Stimulated activated CD4-positive, alpha-beta T cell treated with anti-CD3 and anti-CD28 coated beads, Interleukin-1b, Interleukin-23, amount 100 ng/mL, for 4 hours (primary cell): ENCODE measurements around the gene EFNA2.
"Not testable (repeated sequence)": the region's sequence is repeated elsewhere in the genome, so short reads cannot be mapped to it uniquely, and the experiment has no call there.

Experiments
- DNase-seq, 2 donors: peaks; one replicate each; pipeline ENCODE4 v3.0.0-alpha.2; 2020; ENCODE audit warnings: low read depth in 2 of 2

Gene EFNA2

DNA sequence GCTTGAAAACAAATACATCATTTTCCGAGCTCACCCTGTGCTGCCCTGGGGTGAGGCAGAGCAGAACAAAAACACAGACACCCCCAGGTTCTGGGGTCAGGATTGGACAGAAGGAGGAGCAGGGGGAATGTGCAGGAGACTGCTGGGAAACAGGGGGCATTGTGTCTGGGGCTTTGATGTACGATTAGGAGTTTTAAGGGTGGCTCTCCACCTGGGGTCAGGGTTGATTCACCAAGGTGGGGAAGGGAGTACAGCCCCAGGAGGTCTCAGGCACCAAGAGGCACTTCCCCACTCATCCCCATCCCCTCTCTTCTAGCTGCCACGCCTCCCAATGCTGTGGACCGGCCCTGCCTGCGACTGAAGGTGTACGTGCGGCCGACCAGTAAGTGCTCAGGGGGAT is 12.6 kb downstream of the EFNA2 start:
- DNase-seq = no peak

DNA sequence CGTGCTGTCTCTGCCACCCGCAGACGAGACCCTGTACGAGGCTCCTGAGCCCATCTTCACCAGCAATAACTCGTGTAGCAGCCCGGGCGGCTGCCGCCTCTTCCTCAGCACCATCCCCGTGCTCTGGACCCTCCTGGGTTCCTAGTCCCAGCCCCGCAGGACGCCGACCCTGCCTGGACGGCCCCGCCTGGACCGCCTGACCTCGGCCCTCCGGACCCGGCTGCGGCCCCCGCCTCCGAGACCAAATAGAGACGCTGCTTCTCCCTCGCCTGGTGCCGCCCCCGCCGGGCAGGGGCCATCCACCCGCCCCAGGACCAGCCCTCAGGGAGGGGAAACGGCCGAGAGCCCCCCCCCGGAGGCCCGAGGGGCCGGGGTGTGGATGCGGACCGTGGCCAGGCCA is 14.1 kb downstream of the EFNA2 start:
- no peak for DNase-seq

DNA sequence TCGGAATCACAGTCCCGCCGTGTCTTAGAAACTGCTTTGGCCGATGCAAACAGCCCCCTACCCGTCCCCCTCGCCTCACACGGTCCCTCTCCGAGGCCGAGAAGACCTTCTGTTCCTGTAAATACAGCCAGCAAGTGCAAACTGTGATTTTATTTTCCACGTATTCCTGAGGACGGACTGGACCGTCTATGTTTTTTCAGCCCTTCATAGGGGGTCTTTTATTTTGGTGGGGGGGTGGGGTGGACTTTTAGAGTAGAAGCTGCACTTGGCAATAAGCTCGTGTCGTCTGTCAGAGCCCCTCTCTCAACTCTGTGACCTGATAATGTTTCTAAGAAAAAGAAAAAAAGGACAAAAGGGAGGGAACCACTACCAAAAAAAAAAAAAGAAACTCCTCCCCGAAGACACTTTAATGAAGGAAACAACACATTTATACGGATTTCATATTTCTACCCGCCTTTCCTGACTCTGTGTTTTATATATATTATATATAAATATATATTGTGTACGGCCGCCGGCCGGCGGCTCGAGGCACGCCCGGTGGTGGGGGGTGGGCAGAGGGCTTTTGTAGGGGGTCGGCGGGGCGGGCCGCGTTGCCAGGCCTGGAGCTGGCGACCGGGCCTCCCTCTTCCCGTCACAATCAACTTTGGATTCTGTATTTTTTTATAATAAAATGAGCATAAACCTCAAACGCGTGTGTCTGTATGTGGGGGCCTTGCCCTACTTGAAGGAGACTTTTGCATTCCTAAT is 15.2 kb downstream of the EFNA2 start:
- DNase-seq = no peak

DNA sequence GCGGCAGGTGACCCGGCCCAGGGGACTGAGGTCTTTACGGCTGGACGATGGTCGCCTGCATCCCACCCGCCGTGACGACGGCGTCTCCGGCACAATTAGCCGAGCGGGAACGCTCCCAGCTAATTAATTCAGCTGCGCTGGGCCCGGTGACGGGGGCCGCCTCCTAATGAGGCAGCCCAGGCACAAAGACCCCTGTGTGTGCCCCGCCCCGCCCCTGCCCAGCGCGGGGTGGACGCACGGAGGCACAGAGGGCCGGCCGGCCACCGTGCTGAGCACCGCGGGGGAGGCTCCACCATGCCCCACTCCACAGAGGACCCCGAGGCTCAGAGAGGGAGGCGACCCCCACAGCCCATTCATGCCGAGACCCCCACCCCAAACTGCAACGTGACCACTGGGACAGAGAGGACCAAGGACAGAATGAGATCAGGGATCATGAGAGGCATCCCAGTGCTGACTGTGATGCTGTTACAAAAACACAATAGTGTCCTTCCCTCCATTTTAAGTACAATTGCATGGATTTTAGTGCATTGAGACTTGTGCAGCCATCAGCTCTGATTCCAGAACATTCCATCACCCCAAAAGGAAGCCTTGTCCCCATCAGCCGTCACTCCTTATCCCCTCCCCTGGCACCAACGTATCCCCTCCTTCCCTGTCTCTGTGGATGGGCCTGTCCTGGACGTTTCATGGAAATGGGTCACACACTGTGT is 17.0 kb downstream of the EFNA2 start:
- no peak for DNase-seq

DNA sequence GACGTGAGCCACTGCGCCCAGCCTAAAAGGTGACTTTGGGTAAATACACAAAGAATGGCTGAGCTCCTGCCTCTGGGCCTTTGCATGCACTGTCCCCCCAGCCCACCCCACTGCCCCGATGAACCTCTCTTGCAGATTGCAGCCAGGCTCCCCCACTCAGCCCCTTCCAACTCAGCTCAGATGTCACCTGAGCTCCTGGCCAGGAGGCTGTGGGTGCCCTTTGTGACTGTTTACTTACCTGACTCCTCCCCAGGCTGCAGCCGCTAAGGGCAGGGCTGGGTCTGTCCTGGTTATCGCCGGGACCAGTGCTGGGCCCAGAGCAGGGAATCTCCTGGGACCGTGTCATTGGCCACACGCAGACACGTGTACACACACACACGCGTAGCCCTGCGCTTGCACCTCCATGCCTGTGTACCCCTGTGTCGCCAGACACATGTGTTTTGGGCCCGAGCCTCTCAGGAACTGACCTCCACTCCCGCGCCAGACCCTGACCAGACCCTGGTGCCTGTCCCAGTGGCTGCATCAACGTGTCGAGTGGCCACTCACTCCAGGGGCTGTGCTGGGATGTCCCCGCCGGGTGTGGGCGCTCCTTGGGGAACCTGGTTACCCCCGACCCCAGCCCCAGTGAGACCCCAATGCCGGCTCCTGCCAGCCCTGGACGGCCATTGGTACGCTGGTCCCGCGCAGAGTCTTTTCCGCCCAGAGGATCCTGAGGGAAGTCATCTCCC is 18.7 kb downstream of the EFNA2 start:
- no peak for DNase-seq

DNA sequence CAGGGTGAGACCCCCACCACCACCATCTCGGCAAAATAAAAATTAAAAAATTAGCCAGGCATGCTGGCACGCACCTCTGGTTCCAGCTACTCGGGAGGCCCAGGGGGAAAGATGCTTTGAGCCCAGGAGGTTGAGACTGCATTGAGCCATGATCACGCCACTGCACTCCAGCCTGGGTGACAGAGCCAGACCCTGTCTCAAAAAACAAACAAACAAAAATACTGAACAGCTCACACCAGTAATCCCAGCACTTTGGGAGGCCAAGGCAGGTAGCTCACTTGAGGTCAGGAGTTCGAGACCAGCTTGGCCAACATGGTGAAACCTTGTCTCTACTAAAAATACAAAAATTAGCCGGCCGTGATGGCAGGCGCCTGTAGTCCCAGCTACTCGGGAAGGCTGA is 19.7 kb downstream of the EFNA2 start:
- DNase-seq = not testable (repeated sequence)

DNA sequence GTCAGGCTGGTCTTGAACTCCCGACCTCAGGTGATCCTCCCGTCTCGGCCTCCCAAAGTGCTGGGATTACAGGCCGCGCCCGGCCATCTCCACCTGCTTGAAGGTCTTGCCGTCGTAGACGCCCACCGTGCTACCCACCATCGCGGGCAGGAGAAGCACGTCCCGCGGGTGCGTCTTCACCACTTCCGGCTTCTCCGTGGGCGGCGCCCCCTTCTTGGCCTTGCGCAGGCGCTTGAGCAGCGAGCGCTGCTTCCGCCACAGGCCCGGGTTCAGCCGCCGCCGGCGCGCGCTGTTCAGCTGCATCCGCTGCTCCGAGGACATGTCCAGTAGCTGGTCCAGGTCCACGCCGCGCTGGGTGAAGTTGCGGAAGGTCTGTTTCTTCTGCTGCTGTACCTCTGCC is 21.6 kb downstream of the EFNA2 start:
- no peak for DNase-seq

DNA sequence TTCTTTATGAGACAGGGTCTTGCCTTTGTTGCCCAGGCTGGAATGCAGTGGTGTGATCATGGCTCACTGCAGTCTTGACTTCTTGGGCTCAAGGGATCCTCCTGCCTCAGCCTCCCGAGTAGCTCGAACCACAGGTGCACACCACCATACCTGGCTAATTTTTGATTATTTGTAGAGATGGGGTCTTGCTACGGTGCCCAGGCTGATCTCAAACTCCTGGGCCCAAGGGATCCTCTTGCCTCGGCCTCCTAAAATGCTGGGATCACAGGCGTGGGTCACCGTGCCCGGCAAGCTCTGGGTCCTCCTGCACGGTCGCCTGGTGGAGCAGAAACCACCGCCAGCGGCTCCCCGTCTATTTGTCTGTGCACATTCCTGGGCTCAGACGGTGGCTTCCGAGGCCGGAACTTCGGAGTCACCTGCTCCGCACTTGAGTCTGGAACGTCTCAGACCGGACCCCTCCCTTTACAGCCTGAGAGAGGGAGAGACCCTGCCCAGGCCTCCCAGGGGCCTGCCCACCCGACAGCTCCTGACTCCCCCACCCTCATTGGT is 22.2 kb downstream of the EFNA2 start:
- DNase-seq = no peak

DNA sequence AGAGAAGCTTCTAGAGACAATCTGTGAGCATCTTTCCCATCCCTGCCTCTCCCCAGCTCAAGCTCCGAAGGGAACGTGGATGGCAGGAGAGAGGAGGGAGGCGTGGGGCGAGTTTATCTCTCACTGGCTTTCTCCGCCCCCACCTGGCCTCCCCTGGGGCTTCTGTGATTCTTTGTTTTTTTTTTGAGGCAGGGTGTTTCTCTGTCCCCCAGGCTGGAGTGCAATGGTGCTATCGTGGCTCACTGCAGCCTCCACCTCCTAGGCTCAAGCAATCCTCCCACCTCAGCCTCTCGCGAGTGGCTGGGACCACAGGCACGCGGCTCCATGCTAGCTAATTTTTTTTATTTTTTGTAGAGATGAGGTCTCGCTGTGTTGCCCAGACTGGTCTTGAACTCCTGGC is 23.0 kb downstream of the EFNA2 start:
- no peak for DNase-seq

DNA sequence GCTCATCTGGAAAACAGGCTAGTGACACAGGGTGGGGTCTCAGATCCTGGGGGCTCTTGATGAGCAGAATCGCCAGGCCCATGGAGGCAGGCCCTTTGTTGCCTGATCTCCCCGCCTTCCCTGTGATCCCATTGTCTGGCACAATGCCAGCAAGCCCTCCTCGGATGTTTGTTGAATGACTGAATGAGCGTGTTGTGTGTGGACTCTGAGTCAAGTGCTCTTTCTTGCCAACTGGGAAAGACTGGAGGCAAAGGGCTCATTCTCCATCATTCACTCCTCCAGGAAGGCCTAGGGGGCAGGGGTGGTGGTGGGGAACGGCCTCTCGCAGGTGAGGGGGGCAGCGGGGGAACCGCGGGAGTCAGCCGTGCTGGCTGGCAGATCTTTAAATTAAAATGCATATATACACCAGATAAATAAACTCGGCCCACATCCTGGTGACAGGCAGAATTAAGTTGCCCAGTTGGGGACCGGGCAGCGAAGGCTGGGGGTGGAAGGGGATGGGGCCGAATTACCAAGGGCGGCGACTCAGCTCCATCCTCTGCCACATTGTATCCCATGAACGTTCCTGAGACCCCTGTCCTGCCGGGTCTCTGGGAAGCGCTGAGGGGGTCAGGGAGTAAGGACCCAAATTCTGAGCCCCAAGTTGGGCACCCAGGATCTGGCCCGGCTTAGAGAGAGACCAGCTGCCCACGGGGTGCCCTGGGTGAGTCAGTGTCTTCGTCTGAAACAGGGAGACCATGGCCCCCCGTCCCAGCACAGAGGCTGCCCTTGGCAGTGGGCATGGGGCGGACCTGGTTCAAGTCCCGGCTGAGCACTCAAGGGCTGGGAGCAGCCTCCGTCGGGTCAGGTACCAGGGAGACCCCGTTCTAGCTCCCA is 24.5 kb downstream of the EFNA2 start:
- DNase-seq = no peak

DNA sequence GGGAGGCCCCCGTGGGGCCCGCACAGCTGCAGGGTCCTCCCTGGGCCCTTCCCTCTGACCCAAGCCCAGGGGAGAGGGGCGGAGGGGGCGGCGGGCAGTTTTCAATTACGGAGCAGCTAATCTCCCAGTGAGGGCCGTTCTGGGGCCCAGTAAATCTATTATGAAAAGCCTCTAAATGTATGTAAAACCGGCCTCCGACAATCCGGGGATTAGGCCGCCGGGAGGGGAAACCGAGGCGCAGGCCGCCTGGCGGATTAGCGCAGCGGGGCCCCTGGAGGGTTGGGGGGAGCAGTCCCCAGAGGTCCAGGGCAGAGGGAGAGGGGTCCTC is 25.1 kb downstream of the EFNA2 start:
- no peak for DNase-seq

DNA sequence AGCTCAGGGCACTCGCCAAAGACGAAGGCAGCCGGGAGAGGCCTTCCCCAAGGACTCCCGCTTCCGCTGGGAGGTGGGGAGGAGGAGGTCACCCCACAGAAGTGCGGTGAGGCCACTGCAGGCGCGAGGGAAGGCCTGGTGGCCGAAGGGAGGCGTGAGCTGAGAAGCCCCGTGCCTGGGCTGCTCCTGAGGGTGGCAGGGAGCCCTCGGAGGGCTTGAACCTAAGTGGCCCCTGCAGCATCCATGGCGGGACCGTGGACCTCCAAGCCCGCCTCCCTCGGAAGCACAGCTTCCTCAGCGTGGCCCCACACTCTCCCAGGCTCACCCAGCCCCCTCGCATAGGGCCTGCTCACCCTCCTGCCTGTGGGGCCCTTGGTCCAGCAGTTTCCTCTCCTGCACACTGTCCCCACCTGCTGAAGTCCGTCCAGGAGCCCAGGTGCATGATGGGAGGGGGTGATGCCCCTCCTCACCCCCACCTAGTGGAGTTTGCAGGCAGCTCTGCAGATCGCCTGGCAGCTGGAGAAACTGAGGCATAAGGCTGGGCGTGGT is 25.9 kb downstream of the EFNA2 start:
- no peak for DNase-seq

DNA sequence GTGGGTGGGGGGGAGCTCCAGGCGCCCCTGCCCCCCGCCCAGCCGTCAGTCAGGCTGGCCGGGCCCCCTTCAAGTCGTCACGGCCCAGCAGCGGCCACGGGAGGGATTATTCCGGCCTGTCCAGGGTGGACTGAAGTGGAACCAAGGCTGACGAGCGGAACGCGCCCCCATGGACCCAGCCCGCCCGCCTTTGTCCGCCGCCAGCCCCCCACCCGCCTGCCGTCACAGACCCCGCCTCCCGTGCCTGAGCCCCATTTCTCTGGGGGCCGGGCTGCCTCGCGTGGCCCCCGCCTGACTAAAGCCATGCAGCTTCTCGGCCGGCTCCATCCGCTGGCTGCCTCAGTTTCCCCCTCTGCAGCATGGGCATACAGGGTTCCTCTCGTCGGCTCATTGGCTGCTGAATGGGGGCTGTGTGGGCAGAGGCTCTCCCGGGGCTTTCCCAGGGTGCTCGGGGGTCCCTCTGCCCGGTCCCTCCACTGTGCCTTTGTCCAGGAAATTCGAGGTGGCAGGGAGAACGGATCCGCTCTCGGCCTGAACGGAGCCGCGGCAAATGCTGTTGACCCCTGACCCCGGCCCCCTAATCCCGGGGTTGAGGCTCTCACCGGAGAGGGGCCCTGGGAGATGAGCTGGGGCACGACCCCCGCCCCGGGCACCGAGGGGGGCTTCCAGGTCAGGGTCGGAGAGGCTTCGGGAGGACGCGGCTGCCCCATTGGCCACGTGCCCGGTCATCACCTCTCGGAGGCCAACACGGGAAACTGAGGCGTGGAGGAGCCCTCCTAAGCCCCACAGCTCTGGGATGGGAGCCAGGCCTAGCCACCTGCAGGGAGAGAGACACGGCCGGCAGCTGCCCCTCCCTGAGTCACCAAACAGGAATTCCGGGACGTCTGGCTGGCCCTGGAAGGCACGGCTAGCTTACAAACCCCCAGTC is 27.4 kb downstream of the EFNA2 start:
- DNase-seq = no peak

DNA sequence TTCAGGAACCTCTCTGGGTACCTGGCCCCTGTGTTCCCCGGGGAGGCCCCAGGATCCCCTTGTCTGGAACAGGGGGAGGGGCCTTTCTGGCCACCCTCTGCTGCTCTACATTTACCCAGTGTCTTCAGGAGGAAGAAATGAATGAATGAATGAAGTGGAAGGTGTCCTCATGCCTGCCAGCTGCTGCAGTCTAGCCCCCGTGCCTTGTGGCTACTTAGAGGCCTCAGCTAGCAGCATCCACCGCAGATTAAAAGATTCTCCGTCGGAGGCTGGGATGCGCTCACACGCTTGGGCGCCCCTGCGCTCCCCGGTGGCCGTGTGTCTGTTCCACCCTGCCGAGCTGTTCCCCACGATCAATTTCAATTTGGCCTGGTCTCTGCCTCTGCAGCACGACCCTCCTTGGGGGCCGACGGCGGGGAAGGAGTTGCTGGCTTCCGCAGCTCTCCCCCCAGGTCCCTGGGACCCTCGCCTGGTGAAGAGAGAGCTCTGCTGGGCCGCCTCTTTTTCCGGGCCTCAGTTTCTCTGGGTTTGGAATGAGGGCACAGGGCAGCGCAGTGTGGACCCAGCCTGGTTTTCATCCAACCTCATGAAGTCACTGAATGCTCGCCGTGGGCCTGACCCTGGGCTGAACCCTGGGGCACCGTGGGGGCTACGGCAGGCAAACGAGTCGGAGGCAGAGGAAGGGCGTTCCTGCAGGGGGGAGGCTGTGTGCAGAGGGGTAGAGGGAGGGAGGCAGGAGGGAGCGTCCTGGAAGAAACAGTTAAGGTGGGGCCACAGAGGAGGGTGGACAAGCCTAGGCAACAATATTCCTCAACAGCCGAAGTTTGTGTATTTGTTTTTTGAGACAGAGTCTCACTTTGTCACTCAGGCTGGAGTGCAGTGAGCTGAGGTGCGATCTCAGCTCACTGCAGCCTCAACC is 28.3 kb downstream of the EFNA2 start:
- DNase-seq = no peak

DNA sequence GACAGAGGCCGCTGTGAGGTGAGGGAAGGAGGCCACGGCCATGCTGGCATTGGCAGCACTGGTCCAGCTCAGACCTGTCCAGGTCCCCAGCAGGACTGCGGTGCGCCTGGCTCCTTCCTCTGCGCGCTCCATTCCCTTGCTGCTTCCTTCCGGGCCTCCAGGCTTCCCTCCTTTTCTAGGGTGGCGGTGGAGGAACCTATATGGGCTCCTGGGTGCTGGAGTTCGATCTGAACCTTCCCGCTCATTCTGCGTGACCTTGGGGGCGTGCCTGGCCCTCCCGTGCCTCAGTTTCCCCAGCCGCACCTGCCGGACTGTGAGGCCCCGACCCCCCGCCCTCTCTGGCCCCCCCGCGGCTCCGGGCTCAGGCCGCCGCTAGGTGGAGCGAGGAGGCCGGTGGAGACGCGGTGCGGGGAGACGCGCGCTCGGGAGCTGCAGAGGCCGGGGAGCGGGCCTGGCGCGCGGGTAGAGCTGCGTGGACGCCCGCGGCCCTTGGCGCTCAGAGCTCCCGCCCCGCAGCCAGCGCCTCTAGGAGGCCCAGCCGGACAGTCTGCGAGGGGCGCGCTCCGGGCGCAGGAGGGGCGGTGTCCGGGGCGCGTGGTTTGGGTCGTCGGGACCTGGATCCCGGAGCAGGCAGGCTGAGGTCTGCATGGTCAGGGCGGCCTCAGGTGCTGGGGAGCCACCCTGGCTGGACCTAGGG is 29.9 kb downstream of the EFNA2 start:
- DNase-seq = peak in 1 of 2 donors; percentile 29

DNA sequence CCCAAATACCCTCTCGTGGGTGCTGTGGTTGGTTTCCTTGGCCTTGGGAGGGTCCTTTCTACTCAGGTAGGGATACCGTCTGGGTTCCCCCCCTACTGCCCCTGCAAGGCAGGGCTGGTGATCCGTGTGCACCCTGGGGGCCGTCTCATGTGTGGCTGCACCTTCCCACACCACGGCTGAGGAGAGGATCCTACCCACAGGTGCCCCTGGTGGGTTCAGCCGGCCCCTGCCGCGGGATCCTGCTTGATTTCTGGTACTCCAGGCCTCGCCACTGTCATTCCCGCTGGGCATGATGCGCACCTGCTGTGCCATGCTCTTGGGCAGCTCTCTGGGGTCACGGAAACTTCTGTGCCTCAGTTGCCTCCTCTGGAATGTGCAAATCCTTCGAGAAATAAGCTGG is 30.8 kb downstream of the EFNA2 start:
- no peak for DNase-seq

DNA sequence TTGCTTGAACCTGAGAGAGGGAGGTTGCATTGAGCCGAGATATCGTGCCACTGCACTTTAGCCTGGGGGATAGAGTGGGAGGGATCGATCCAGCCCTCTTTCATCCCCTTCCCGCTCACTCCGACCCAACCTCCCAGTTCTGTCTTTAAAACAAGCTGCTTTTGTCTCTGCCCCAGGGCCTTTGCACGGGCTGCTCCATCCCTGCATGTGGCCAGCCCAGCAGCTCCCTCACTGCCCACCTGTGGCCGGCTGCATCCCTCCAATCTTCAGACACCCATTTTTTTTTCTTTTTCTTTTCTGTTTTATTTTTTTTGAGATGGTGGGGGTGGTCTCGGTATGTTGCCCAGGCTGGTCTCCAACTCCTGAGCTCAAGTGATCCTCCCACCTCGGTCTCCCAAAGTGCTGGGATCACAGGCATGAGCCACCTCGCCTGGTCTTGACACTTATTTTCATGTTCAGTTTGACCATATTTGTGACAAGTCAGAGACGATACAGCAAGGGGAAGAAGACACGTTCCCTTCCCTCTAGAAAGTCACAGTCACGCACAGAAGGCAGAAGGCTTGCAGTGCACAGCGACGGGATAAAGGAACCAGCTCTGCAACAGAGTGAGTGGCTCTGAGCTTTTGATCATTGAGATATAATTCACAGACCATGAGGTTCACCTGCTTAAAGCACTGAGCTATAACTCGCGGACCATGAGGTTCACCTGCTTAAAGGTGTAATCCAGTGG is 31.8 kb downstream of the EFNA2 start:
- no peak for DNase-seq
